Dedifferentiated amniotic fluid mesenchymal stem cell (primary cell): ENCODE measurements around the gene SKP2.
A peak's percentile ranks its signal among the peaks of the same experiment; 100 is the strongest.

Experiments used
- DNase-seq: peaks from one replicate; pipeline ENCODE4 v3.0.0-alpha.2; 2016; ENCODE audit errors: extremely low spot score

SKP2 gene

DNA sequence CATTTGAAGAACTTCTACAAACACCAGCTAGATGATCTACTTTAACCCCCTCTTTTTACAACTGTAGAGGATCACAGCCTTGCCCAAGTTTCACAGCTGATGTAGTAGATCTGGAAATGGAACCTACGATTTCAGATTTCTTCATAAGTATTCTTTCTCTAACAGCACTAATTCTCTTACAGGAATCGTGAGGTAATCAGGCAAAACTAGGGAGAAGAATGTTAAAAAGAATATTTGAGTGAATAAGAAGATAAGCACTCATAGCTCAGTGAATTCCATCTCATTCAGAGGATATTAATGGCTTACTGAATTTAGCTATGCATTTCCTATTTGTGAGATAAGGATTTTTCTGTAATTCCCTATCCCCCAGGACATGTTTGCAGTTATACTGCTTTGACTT lies 47.7 kb downstream of the SKP2 start:
- peak; percentile 42 for DNase-seq

DNA sequence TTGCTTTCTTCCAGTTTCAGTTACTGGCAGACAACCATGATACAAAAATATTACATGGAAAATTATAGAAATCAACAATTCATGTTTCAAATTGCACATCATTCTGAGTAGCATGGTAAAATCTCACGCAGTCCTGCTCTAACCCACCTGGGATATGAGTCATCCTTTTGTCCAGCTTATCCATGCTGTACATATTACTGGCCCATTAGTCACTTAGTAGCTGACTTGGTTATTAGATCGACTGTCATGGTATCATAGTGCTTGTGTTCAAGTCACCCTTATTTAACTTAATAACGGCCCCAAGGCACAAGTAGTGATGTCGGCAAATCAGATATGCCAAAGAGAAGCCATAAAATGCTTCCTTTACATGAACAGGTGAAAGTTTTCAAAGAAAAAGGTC lies 48.6 kb downstream of the SKP2 start:
- no peak for DNase-seq

GRCh38 chr5:36202521-36202961 lies 50.6 kb downstream of the SKP2 start:
- no peak for DNase-seq

- DNase-seq: no peak
Observed at GRCh38 chr5:36205329-36205728, 53.4 kb downstream of the SKP2 start.

- DNase-seq: no peak
Observed at GRCh38 chr5:36206913-36207312, 55.0 kb downstream of the SKP2 start.

DNA sequence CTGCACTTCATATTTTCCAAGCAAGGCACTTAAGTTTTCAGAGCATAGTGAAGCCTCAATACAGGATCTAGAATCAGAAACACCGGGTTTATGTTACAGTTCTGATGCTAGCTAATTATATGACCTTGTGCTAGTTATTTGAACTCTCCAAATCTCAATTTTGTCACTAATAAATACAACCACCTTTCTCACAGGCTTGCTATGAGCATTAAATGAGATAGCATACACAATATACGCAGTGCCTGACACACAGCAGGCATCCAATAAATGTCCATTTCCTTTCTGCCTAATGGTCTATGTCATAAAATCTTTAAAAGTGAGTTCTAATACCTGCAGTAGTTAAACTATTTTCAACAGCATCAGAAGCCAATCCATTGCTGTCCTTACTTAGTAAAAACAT lies 56.9 kb downstream of the SKP2 start:
- no peak for DNase-seq

- no peak for DNase-seq
Observed at GRCh38 chr5:36209664-36210063, 57.8 kb downstream of the SKP2 start.

- DNase-seq: no peak
Observed at GRCh38 chr5:36214436-36214835, 62.5 kb downstream of the SKP2 start.

DNA sequence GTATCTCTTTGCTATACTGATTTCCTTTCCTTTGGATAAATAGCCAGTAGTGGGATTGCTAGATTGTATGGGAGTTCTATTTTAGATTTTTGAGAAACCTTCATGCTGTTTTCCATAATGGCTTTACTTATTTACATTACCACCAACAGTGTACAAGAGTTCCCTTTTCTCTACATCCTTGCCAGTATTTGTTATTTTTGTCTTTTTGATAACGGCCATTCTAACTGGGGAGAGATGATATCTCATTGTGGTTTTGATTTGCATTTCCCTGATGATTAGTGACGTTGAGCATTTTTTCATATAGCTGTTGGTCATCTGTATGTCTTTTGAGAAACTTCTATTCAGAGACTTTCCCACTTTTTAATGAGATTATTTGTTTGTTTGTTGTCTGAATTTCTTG lies 64.0 kb downstream of the SKP2 start:
- DNase-seq: no peak

GRCh38 chr5:36217567-36217966 lies 65.7 kb downstream of the SKP2 start:
- DNase-seq: no peak

GRCh38 chr5:36217988-36218387 lies 66.1 kb downstream of the SKP2 start:
- no peak for DNase-seq

DNA sequence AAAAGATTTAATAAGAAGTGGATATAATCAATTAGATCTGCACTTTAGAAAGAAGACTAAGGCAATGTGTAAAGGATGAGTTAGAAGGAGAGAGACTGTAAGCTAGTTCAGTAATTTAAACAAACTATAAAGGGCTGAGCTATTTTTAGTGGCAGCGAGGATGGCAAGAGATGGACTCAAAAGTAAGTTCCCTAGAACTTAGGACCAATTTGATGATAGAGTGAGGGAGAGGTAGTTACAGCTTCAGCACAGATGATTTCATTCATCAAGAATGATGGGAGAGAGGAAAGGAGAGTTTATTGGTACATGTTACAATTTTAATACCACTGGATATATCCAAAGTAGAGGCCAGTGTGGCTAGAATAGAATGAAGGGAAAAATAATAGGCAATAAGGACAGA lies 70.7 kb downstream of the SKP2 start:
- DNase-seq: no peak

DNA sequence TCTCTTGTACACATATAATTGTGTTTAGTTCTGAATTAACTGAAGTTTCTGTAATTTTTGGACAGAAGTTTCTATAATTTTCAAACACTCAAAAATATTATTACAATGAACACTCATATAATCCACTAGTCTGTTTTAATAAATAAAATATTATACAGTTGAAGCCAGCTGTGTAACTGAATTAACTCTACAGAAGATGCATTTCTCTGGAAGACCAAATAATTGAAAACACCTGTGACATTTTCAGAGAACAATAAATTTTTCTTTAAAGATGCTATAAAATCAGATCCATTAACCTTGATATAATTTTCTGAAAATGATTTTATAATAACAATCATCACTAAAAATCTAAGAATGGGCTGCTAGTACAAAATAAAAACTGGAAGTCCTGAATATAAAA lies 75.1 kb downstream of the SKP2 start:
- DNase-seq: no peak

DNA sequence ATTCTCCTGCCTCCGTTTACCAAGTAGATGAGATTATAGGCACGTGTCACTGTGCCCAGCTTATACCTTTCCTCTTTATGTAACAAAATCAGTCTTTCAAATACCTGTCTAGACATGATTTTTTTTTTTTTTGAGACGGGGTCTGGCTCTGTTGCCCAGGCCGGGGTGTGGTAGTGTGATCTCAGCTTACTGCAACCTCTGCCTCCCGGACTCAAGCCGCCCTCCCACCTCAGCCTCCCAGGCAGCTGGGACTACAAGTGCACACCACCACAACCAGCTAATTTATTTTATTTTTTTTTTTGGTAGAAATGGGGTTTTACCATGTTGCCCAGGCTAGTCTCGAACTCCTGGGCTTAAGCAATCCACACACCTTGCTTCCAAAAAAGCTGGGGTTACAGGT lies 76.6 kb downstream of the SKP2 start:
- no peak for DNase-seq

- no peak for DNase-seq
Observed at GRCh38 chr5:36230151-36230790, 78.4 kb downstream of the SKP2 start.

- no peak for DNase-seq
Observed at GRCh38 chr5:36232533-36232932, 80.6 kb downstream of the SKP2 start.
